CD4-positive, alpha-beta T cell treated with Interleukin-17A for 1 hour (primary cell): Measurements from ENCODE around the gene TYMP.

Experiments
- DNase-seq: peaks from one replicate; pipeline ENCODE4 v3.0.0-alpha.2; 2020

The TYMP gene

GRCh38 chr22:50504369-50505211, 25.2 kb downstream of the TYMP start:
- no peak for DNase-seq

GRCh38 chr22:50503475-50504145, 26.2 kb downstream of the TYMP start:
- DNase-seq: no peak

- DNase-seq: no peak
Measured at GRCh38 chr22:50502628-50503474, 27.0 kb downstream of the TYMP start.

GRCh38 chr22:50502096-50502495, 27.7 kb downstream of the TYMP start:
- DNase-seq: no peak

- DNase-seq: no peak
Measured at GRCh38 chr22:50500452-50500851, 29.4 kb downstream of the TYMP start.

GRCh38 chr22:50498322-50498890, 31.4 kb downstream of the TYMP start:
- DNase-seq: peak; percentile 83

- DNase-seq: no peak
Measured at GRCh38 chr22:50497093-50497492, 32.7 kb downstream of the TYMP start.

- no peak for DNase-seq
Measured at GRCh38 chr22:50490531-50491308, 39.1 kb downstream of the TYMP start.

GRCh38 chr22:50489363-50490243, 40.2 kb downstream of the TYMP start:
- DNase-seq: no peak

GRCh38 chr22:50488886-50489285, 40.9 kb downstream of the TYMP start:
- no peak for DNase-seq

- DNase-seq: no peak
Measured at GRCh38 chr22:50488006-50488677, 41.7 kb downstream of the TYMP start.

- DNase-seq: no peak
Measured at GRCh38 chr22:50487290-50488005, 42.4 kb downstream of the TYMP start.

GRCh38 chr22:50486561-50487289, 43.1 kb downstream of the TYMP start, which contains the start of gene MIOX:
Gene MIOX, plus strand, starts transcription at chr22:50486859. Its CDS starts 39 bp downstream, at chr22:50486898.
- no peak for DNase-seq

- DNase-seq: no peak
Measured at GRCh38 chr22:50485221-50486131, 44.3 kb downstream of the TYMP start.

- no peak for DNase-seq
Measured at GRCh38 chr22:50483977-50484853, 45.6 kb downstream of the TYMP start.

- DNase-seq: no peak
Measured at GRCh38 chr22:50483556-50483955, 46.3 kb downstream of the TYMP start.

GRCh38 chr22:50483106-50483505, 46.7 kb downstream of the TYMP start:
- no peak for DNase-seq
